PFSK-1 (cell line): ENCODE results near the gene SLC35B4.

Experiments
- POLR2AphosphoS5 ChIP-seq: IDR thresholded peaks from 2 replicates; pipeline ENCODE4 v1.6.1; 2012; ENCODE audit warnings: low read depth, mild to moderate bottlenecking, control low read depth, low read length, moderate library complexity
- REST ChIP-seq, 2 experiments: IDR thresholded peaks; 2 replicates each; pipeline versions ENCODE4 v1.6.1 to v1.8.0; 2011 to 2012; ENCODE audit warnings: low read depth in 2 of 2, low read length in 2 of 2, control low read depth in 1 of 2, inconsistent platforms in 1 of 2, mild to moderate bottlenecking in 1 of 2, moderate library complexity in 1 of 2; ENCODE audit not compliant: insufficient read depth in 1 of 2
- SIN3A ChIP-seq: IDR thresholded peaks from 2 replicates; pipeline ENCODE4 v1.6.1; 2012; ENCODE audit warnings: mild to moderate bottlenecking, low read length, moderate library complexity, borderline replicate concordance; ENCODE audit not compliant: insufficient read depth
- TAF1 ChIP-seq: IDR thresholded peaks from 2 replicates; pipeline ENCODE4 v1.6.1; 2012; ENCODE audit warnings: low read length, control low read depth, borderline replicate concordance; ENCODE audit not compliant: insufficient read depth

GRCh38 chr7:134318443-134318842 is 1.7 kb upstream of the SLC35B4 start:
- no peak for TF ChIP-seq REST (IDR thresholded peaks at IDR 0.05; ENCODE audit: insufficient read depth in 1 of 2, low read depth in 2 of 2, low read length in 2 of 2)
- TF ChIP-seq TAF1, result no peak
- TF ChIP-seq POLR2AphosphoS5, result no peak
- TF ChIP-seq SIN3A, result no peak
